M059J (cell line): ENCODE measurements around the gene FTO. TPM values are rescaled to one million over a fixed set of nuclear protein-coding genes. Genes with fewer than 3 reads are reported as not detected.

Experiments used
- DNase-seq: peaks from one replicate; pipeline ENCODE4 v3.0.0-alpha.2; 2012; ENCODE audit warnings: low read depth
- total RNA-seq: library from RNA; depleted of rRNA; stranded (reverse); fragments of >200 nt; shearing (Covaris generic); gene quantifications from 2 replicates; pipeline ENCODE4 v1.2.3, GENCODE V29; 2014

Gene FTO
- total RNA-seq, 1 experiment from 2014 or later, result 132 TPM

GRCh38 chr16:54120846-54121480, 417.0 kb downstream of the FTO start:
- DNase-seq, result no peak

- no peak for DNase-seq
Measured at GRCh38 chr16:54121539-54122295, 417.8 kb downstream of the FTO start.

- DNase-seq, result no peak
Measured at GRCh38 chr16:54123766-54124165, 419.8 kb downstream of the FTO start.

- DNase-seq, result no peak
Measured at GRCh38 chr16:54125751-54126655, 422.0 kb downstream of the FTO start.

GRCh38 chr16:54126907-54127306, 423.0 kb downstream of the FTO start:
- no peak for DNase-seq

GRCh38 chr16:54128629-54129234, 424.8 kb downstream of the FTO start:
- no peak for DNase-seq

- no peak for DNase-seq
Measured at GRCh38 chr16:54129810-54130209, 425.9 kb downstream of the FTO start.

- DNase-seq, result peak; percentile 73
Measured at GRCh38 chr16:54135361-54136275, 431.7 kb downstream of the FTO start.

GRCh38 chr16:54136276-54136625, 432.3 kb downstream of the FTO start:
- peak; percentile 69 for DNase-seq

GRCh38 chr16:54140057-54140787, 436.3 kb downstream of the FTO start:
- DNase-seq, result peak; percentile 3

GRCh38 chr16:54140788-54141136, 436.8 kb downstream of the FTO start:
- DNase-seq, result no peak

GRCh38 chr16:54142787-54143186, 438.8 kb downstream of the FTO start:
- DNase-seq, result no peak

GRCh38 chr16:54143410-54143809, 439.5 kb downstream of the FTO start:
- DNase-seq, result no peak

- DNase-seq, result no peak
Measured at GRCh38 chr16:54143934-54144571, 440.1 kb downstream of the FTO start.

GRCh38 chr16:54144572-54144947, 440.6 kb downstream of the FTO start:
- DNase-seq, result no peak

- no peak for DNase-seq
Measured at GRCh38 chr16:54145881-54146280, 441.9 kb downstream of the FTO start.

- DNase-seq, result no peak
Measured at GRCh38 chr16:54148974-54149373, 445.0 kb downstream of the FTO start.

GRCh38 chr16:54150861-54151260, 446.9 kb downstream of the FTO start:
- no peak for DNase-seq

- no peak for DNase-seq
Measured at GRCh38 chr16:54152362-54153239, 448.6 kb downstream of the FTO start.
